T-helper 2 cell treated with Interferon-gamma antibody and Interleukin-4, amounts not matched to agents 100 ng/mL and 5 ng/mL, for 36 hours (primary cell): Measurements from ENCODE around the gene YBX1. TPM values are rescaled to one million over a fixed set of nuclear protein-coding genes. Genes with fewer than 3 reads are reported as not detected.

Experiments used
- intact Hi-C: fragments of 100-400 bp; cut with micrococcal nuclease; formaldehyde crosslinking; loops from one replicate; pipeline ENCODE4 v1.15.1; 2023
- total RNA-seq: library from RNA; stranded (reverse); gene quantifications from 2 replicates; pipeline ENCODE4 v1.2.3, GENCODE V29; 2022

The YBX1 gene
- total RNA-seq = 596 and 604 TPM in 2 replicates

GRCh38 chr1:42681741-42682483, at the start of gene YBX1:
Gene YBX1, plus strand, starts transcription at chr1:42682418. Its CDS starts 148 bp downstream, at chr1:42682566.
- intact Hi-C loops = loop anchor here (1.0 to 10.0 kb wide), 7 partner anchors 24 to 770 kb away; partner anchors contain the start of genes C1orf50, FOXJ3, P3H1 and PPCS

- intact Hi-C loops = no loop called here
These were observed 43.1 kb upstream of the YBX1 start for GRCh38 chr1:42639116-42639515.

DNA sequence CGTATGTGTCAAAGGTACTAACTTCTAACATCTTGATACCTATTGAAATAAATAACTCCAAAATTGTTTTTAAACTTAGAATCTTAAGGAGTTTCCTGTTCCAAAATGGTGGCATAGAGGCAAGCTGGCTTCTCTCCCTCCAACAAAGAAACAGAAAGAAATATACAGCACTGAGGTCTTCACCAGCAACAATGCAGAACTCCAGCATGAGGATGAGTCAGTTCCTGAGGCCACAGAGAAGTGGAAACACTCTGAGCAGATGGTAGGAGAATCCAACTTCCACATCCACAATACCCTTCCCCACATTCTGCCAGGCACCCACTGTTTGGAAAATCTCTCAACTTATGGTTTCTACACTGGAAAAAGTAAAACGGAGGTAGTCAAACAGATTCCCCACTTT, 36.2 kb upstream of the YBX1 start:
- intact Hi-C loops = no loop called here

GRCh38 chr1:42657201-42657600, 25.0 kb upstream of the YBX1 start:
- intact Hi-C loops = loop anchor here (10.0 kb wide), 1 partner anchor 82 kb away; no protein-coding TSS in a partner anchor

DNA sequence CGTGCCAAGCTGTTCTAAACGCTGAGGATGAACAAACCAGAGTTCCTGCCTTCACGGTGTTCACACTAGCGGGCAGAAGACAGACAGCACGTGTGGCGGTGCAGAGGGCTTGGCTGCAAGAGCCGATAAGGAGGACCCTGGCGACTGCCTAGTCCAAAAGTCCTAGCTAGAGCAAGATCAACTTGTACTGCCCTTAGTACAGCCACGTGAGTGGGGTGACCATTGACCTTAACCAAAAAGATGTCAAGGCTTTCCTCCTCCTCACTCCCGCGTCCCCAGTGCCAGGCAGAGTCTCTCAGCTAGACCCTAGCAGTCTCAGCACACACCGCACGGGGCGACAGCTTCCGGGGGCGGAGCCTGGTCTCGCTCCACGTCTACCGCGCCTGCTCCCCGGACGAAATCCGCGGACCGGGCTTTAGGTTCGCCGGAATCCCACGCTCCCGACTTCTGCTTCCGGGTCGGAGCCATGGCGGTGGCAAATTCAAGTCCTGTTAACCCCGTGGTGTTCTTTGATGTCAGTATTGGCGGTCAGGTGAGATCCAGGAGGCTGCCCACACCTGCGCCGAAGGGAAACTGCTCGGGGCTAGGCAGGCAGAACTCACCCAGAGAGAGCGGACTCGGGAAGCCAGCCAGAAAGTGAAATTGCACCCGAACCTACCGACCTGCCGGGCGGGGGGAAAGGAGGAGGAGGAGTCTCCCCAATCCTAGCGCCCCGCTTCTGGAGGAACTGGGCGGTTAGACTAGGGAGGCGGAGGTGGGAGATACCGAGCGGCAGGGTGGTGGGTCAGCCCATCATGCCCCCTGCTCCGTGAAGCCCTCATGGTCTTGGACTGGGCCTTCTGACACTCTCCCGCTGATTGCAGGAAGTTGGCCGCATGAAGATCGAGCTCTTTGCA, 24.0 kb upstream of the YBX1 start, which contains the start of gene PPIH:
Gene PPIH, plus strand, starts transcription at position 443 of the 896 bp plus-strand sequence. Its CDS starts 24 bp downstream, at position 467.
- intact Hi-C loops = loop anchor here (1.0 to 10.0 kb wide), 5 partner anchors 23 to 323 kb away; partner anchors contain the start of genes C1orf50, FOXJ3, P3H1 and PPCS

DNA sequence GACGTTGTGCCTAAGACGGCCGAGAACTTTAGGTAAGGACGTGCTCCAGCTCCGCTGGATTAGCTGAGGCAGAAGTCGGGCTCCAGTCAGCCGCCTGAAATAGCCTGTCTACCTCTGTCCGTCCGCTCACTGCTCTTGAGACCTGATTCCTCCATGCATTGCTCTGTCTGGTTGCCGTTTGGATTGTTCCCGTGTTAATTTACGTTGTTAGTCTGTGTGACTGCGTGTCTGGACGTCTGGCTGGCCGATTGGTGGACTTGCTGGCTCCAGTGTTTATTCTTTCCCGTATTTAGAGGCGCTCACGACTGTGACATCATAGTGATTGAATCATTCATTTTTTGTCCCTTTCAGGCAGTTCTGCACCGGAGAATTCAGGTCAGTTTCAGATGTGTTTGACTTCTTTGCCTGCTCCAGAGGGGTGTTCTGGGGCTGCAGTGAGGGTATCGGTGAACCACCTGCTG, 23.3 kb upstream of the YBX1 start:
- intact Hi-C loops = loop anchor here (1.0 to 10.0 kb wide), 5 partner anchors 22 to 324 kb away; partner anchors contain the start of genes C1orf50, FOXJ3, P3H1 and PPCS

DNA sequence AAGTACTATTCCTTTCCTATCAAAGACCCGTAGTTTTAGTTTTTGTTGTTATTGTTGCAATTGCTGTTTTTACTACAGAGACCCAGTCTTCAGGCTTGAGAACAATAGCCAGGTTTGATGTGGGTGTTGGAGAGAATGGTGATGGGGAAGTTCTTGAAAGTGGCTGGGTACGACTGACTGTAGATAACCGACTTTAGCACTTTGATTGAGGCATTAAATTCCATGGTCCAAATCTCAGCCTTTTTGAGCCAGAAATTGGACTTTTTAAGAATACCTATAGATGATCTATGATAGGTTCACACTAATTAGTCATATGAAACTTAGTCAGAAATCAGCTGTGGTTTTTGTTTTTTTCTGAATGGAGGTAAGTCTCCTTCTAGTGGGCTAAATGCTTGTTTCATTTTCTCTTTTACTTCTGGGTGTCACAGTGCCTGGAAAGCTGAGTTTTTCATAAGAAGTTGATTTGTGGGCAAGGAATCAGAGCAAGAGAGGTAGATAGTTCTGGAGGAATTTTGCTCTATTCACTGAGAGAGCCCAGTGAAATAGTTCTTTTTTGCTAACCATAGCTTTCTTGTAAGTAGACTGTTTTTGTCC, 21.2 kb upstream of the YBX1 start:
- intact Hi-C loops = loop anchor here (5.0 kb wide), 1 partner anchor 186 kb away; the partner anchor contains the start of gene ZNF691

DNA sequence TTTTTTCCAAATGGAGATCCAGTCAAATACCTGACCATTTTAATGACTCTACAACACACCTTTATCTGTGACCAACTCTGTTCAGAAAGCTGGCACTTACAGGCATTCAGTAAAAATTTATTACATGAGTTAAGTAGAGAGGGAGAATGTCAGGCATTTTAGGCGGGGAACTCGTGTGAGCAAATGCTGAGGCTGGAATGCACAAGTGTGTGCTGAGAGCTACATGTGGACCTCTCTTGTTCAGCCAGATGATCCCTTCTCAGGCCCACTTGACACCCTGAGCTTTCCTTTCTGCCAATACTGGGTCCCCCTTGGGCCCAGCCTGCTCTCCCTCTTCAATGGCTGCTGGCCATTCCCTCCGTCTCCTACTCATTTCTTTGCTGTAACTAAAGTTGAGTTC, 12.3 kb upstream of the YBX1 start:
- intact Hi-C loops = no loop called here

DNA sequence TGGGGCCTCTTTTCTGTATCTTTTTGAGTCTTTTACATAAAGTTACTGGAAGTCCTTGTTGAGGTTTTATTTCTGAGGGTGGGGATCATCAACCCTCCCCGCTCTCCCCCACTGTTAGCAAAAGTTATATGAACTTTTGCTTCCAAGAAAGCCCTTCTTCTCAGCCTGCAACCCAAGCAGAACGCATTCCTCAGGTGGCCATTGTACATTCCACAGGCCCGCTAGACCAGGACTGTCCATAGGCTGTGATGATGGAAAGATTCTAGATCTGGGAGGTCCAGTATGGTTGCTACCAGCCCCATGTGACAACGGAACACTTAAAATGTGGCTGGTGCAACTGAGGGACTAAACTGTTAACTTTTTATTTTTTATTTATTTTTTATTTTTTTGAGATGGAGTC, 11.8 kb upstream of the YBX1 start:
- intact Hi-C loops = no loop called here

DNA sequence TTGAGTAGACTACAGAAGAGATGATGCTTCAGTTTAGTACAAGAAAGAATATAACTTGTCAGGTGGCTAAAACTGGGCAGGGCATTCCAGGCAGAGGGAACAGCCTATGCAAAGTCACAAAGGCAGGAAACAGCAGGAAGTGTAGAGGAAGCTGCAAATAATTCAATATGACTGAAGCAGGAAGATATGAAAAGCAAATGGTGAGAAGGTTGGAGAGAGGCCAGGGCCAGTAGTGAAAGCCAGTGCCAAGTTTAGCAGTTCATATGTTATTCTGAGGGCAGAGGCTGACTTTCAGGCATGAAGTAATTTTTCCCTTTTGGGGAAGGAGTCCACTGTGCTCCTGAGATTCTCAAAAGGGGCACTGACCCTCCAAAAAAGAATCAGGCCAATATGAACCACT, 8.0 kb upstream of the YBX1 start:
- intact Hi-C loops = no loop called here

DNA sequence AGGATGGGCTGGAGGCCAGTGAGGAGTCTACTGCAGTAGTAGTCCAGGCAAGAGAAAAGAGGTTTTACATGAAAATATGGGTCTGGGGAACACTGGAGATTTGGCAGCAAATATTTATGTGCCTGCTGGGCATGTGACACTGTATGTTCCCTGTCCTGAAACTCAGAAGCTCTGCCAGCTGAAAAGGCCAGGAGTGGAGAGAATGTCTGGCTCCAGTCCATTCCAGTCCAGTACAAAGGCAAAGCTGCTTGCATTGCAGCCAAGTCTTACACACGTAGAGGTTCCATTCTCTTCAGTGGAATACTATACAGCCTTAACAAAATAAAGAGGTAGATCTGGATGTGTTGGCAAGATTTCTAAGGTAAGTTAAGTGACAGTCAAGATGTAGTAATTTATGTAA, 7.5 kb upstream of the YBX1 start:
- intact Hi-C loops = no loop called here

DNA sequence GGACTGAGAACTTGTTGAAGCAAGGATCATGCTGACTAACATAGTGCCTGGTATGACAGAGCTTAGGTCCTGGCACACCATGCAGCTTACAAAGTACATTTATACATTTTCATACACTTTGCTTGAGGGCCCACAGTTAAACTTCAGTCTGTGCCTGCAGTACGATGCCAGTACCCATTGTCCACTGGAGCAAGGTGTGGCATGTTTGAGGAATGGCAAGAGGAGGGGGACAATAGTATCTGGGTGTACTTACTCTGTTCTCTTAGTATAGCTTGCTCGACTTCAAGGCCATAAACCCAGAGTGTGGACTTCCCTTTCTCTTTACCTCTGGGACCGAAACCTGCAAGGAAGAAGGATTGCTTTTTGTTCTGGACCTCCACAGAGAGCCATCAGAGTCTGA, 6.8 kb upstream of the YBX1 start:
- intact Hi-C loops = no loop called here

GRCh38 chr1:42676534-42677087, 5.6 kb upstream of the YBX1 start:
- intact Hi-C loops = no loop called here

GRCh38 chr1:42679364-42679983, 2.7 kb upstream of the YBX1 start:
- intact Hi-C loops = no loop called here

DNA sequence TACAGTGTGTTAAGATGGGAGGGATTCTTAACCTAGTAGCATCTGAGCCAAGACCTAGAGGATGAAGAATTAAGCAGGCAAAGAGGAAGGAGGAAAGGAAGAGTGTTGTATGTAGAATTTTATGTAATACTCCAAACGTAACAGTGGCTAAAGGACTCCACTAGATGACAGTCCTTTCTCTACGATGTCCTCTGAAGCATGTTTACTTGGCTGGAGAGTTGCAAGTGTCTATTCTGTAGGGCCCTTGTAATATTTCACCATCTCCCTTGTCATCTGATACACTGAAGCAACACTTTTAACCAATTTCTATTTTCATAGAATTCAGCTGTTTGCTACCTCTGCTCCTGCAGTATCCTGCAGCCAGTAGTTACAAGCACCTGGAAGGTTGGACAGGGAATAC, 2.2 kb upstream of the YBX1 start:
- intact Hi-C loops = loop anchor here (5.0 to 10.0 kb wide), 4 partner anchors 165 to 768 kb away; partner anchors contain the start of genes FOXJ3, SLC2A1 and ZNF691

GRCh38 chr1:42680921-42681683, 1.1 kb upstream of the YBX1 start:
- intact Hi-C loops = loop anchor here (1.0 to 10.0 kb wide), 5 partner anchors 23 to 769 kb away; partner anchors contain the start of genes FOXJ3, PPIH, SLC2A1 and ZNF691

DNA sequence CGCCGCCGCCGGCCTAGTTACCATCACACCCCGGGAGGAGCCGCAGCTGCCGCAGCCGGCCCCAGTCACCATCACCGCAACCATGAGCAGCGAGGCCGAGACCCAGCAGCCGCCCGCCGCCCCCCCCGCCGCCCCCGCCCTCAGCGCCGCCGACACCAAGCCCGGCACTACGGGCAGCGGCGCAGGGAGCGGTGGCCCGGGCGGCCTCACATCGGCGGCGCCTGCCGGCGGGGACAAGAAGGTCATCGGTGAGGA, 193 bp downstream of the YBX1 start:
- intact Hi-C loops = loop anchor here (2.0 to 10.0 kb wide), 6 partner anchors 84 to 770 kb away; partner anchors contain the start of genes C1orf50, FOXJ3, P3H1 and PPCS

DNA sequence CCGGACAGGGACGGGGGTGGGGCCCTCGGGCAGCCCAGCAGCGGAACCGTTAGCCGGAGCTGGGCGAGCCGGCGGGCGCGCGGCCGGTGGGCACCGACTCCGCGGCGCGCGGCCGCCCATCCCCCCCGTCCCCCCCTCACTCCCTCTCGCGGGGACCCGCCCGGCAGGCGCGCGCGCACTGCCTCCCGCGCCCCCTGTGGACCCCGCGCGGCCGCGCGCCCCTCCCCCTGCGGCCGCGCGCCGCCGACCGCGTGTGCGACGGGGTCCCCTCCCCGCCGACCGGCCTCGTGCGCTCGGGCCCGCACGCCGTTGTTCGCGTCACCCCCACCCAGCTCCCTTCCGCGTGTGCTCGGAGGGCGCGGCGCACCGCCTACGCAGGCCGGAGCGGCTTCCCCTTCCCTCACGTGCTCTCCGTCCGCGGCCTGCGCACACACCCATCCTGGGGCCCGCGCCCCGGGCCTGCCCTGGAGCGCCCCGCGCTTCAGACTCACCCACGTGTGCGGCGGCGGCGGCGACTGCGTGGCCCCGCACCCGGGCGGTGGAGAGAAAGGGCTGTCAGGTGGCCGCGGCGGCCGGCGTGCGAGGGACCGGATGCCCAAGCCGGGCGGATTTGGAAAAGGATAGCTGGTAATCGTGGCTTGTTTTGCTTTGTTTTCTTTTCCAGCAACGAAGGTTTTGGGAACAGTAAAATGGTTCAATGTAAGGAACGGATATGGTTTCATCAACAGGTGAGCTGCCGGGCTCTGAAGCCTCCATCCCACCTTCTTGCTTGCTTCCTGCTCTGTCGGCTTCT, 717 bp downstream of the YBX1 start:
- intact Hi-C loops = loop anchor here (2.0 to 10.0 kb wide), 6 partner anchors 84 to 771 kb away; partner anchors contain the start of genes C1orf50, FOXJ3, P3H1 and PPCS

GRCh38 chr1:42684139-42684538, 1.9 kb downstream of the YBX1 start:
- intact Hi-C loops = loop anchor here (5.0 to 10.0 kb wide), 4 partner anchors 161 to 772 kb away; partner anchors contain the start of genes FOXJ3, SLC2A1 and ZNF691
